Osteoblast (primary cell): ENCODE results near the gene P2RX1. TPM values are rescaled to one million over a fixed set of nuclear protein-coding genes. Genes with fewer than 3 reads are reported as not detected.

Source experiments
- DNase-seq: peaks from one replicate; pipeline ENCODE4 v3.0.0; 2011; ENCODE audit warnings: low spot score, mixed read lengths; ENCODE audit not compliant: insufficient read length; ENCODE audit errors: missing footprints
- H2AFZ ChIP-seq: 2 replicates; pipeline ENCODE4 v1.6.0; 2011; ENCODE audit warnings: mild to moderate bottlenecking, low read length
- H3K27ac ChIP-seq: 2 replicates; pipeline ENCODE4 v1.5.1; 2011; ENCODE audit warnings: mild to moderate bottlenecking, low read depth, low read length, moderate library complexity
- H3K27me3 ChIP-seq: 2 replicates; pipeline ENCODE4 v1.6.0; 2012; ENCODE audit warnings: mild to moderate bottlenecking, control low read depth, inconsistent platforms, low read length, moderate library complexity; ENCODE audit not compliant: insufficient read depth
- H3K36me3 ChIP-seq: 2 replicates; pipeline ENCODE4 v1.5.1; 2011; ENCODE audit warnings: mild to moderate bottlenecking, low read length, control low read depth, moderate library complexity; ENCODE audit not compliant: insufficient read depth
- H3K4me1 ChIP-seq: 2 replicates; pipeline ENCODE4 v1.5.1; 2011; ENCODE audit warnings: mild to moderate bottlenecking, low read length, control low read depth, moderate library complexity; ENCODE audit not compliant: insufficient read depth
- H3K4me2 ChIP-seq: 2 replicates; pipeline ENCODE4 v1.6.0; 2011; ENCODE audit warnings: mild to moderate bottlenecking, low read length; ENCODE audit not compliant: insufficient read depth
- H3K4me3 ChIP-seq: fragments of 200-600 bp; sonication (generic); 3 replicates; pipeline ENCODE4 v1.5.1; 2012; ENCODE audit warnings: mild to moderate bottlenecking, low read length, inconsistent platforms; ENCODE audit not compliant: insufficient read depth
- H3K79me2 ChIP-seq: 2 replicates; pipeline ENCODE4 v1.6.0; 2012; ENCODE audit warnings: mild to moderate bottlenecking, low read length, control low read depth, inconsistent platforms; ENCODE audit not compliant: insufficient read depth
- H3K9me3 ChIP-seq: 2 replicates; pipeline ENCODE4 v1.5.1; 2011; ENCODE audit warnings: low read depth, low read length, control low read depth
- H4K20me1 ChIP-seq: 2 replicates; pipeline ENCODE4 v1.6.0; 2012; ENCODE audit warnings: mild to moderate bottlenecking, low read length, control low read depth; ENCODE audit not compliant: insufficient read depth
- CTCF ChIP-seq: IDR thresholded peaks from 2 replicates; pipeline ENCODE4 v1.5.1; 2011; ENCODE audit warnings: mild to moderate bottlenecking, low read depth, low read length, moderate library complexity; ENCODE audit errors: extremely low read depth
- total RNA-seq: library from RNA; depleted of rRNA; stranded (reverse); fragments of >200 nt; gene quantifications from 2 replicates; pipeline ENCODE4 v1.2.3, GENCODE V29; 2012

Gene P2RX1
- total RNA-seq, 1 donor, result not detected

GRCh38 chr17:3922765-3923164, 6.5 kb upstream of the P2RX1 start:
- Histone ChIP-seq H3K4me1 (no peaks in the 10 kb centered on the region), H3K79me2 (no peaks in the 10 kb centered on the region)
- no peak for TF ChIP-seq CTCF

GRCh38 chr17:3921502-3922319, 5.4 kb upstream of the P2RX1 start:
- no peak for TF ChIP-seq CTCF
- H3K4me3 ChIP-seq, result no peak overlapping the region
- no peaks in the 10 kb centered on the region for H3K9me3 ChIP-seq

More at GRCh38 chr17:3922765-3923164, 6.5 kb upstream of the P2RX1 start:
- no peak overlapping the region for H3K4me3 ChIP-seq
- H2AFZ ChIP-seq, result no peak overlapping the region
- H3K36me3 ChIP-seq, result no peaks in the 10 kb centered on the region
- H3K4me2 ChIP-seq, result no peak overlapping the region
- H4K20me1 ChIP-seq, result no peaks in the 10 kb centered on the region
- H3K27ac ChIP-seq, result no peak overlapping the region
- peaks cover 3% of the 10 kb centered on the region for H3K27me3 ChIP-seq
- H3K9me3 ChIP-seq, result no peaks in the 10 kb centered on the region
- DNase-seq, result peak; percentile 31

GRCh38 chr17:3921006-3921405, 4.7 kb upstream of the P2RX1 start:
- Histone ChIP-seq H2AFZ (no peak overlapping the region), H4K20me1 (no peaks in the 10 kb centered on the region), H3K79me2 (no peaks in the 10 kb centered on the region), H3K9me3 (no peaks in the 10 kb centered on the region), H3K36me3 (no peaks in the 10 kb centered on the region), H3K4me3 (no peak overlapping the region), H3K27ac (no peak overlapping the region), H3K4me2 (no peak overlapping the region), H3K4me1 (no peaks in the 10 kb centered on the region), H3K27me3 (peaks cover 3% of the 10 kb centered on the region)
- peak; percentile 88 for DNase-seq
- no peak for TF ChIP-seq CTCF

More at GRCh38 chr17:3921502-3922319, 5.4 kb upstream of the P2RX1 start:
- no peaks in the 10 kb centered on the region for H3K79me2 ChIP-seq
- no peak overlapping the region for H3K27ac ChIP-seq
- peak; percentile 92 for DNase-seq
- no peaks in the 10 kb centered on the region for H3K36me3 ChIP-seq
- H3K4me1 ChIP-seq, result no peaks in the 10 kb centered on the region
- H3K27me3 ChIP-seq, result peaks cover 3% of the 10 kb centered on the region
- H2AFZ ChIP-seq, result no peak overlapping the region
- H3K4me2 ChIP-seq, result no peak overlapping the region
- H4K20me1 ChIP-seq, result no peaks in the 10 kb centered on the region

- H3K79me2 ChIP-seq, result no peaks in the 10 kb centered on the region
- H3K4me3 ChIP-seq, result no peak overlapping the region
- no peaks in the 10 kb centered on the region for H3K36me3 ChIP-seq
- no peaks in the 10 kb centered on the region for H4K20me1 ChIP-seq
- peak; percentile 77 for DNase-seq
- H3K4me2 ChIP-seq, result no peak overlapping the region
- H3K27me3 ChIP-seq, result no peaks in the 10 kb centered on the region
- H2AFZ ChIP-seq, result no peak overlapping the region
- no peak for TF ChIP-seq CTCF
- H3K4me1 ChIP-seq, result no peaks in the 10 kb centered on the region
- H3K27ac ChIP-seq, result no peak overlapping the region
- H3K9me3 ChIP-seq, result no peaks in the 10 kb centered on the region
These were observed 2.9 kb upstream of the P2RX1 start for GRCh38 chr17:3919123-3919624.
